ENCODE data around the gene SPATA4. TPM values are rescaled to one million over a fixed set of nuclear protein-coding genes. Genes with fewer than 3 reads are reported as not detected.

The SPATA4 gene
- total RNA-seq, 4 donors from 2014 or later: 0.21 to 0.44 TPM; not detected in 2

DNA sequence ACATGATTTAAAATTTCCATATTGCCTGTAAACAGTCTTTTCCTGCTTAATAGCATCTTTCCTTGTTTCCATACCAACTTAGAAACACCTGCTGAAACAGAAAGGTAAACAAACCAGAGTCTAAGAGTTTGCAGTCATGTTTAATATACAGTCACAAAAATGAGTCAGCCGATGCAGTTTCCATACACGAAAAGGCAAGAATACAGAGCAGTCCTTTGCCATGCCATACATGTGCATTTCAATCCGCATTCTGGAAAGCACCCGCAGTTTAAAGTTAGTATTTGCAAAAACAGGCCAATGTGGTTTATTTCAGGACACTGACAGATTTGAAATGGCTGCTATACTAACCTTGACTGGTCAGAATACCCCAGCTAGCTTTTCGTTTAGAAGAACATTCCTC is 41.6 kb upstream of the SPATA4 start:
- WGBS, 2 donors: 55 to 59% methylated on average over 5 of the region's 5 CpGs
- DNase-seq (ENCODE audit: low spot score in 2 of 2): no peak
- H3K27ac ChIP-seq: no peak overlapping the region
- no peaks in the 10 kb centered on the region for H3K9me3 ChIP-seq
- H3K4me1 ChIP-seq: peaks cover 0 to 5% (median 0%) of the 10 kb centered on the region in 4 donors
- H3K27me3 ChIP-seq: no peaks in the 10 kb centered on the region
- H3K36me3 ChIP-seq: no peaks in the 10 kb centered on the region
- no peak overlapping the region for H3K4me3 ChIP-seq
- no peak for TF ChIP-seq POLR2A (IDR thresholded peaks at IDR 0.05)
- TF ChIP-seq EP300 (IDR thresholded peaks at IDR 0.05): no peak
- TF ChIP-seq, protein P1, sequence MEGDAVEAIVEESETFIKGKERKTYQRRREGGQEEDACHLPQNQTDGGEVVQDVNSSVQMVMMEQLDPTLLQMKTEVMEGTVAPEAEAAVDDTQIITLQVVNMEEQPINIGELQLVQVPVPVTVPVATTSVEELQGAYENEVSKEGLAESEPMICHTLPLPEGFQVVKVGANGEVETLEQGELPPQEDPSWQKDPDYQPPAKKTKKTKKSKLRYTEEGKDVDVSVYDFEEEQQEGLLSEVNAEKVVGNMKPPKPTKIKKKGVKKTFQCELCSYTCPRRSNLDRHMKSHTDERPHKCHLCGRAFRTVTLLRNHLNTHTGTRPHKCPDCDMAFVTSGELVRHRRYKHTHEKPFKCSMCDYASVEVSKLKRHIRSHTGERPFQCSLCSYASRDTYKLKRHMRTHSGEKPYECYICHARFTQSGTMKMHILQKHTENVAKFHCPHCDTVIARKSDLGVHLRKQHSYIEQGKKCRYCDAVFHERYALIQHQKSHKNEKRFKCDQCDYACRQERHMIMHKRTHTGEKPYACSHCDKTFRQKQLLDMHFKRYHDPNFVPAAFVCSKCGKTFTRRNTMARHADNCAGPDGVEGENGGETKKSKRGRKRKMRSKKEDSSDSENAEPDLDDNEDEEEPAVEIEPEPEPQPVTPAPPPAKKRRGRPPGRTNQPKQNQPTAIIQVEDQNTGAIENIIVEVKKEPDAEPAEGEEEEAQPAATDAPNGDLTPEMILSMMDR (IDR thresholded peaks at IDR 0.05): no peak

DNA sequence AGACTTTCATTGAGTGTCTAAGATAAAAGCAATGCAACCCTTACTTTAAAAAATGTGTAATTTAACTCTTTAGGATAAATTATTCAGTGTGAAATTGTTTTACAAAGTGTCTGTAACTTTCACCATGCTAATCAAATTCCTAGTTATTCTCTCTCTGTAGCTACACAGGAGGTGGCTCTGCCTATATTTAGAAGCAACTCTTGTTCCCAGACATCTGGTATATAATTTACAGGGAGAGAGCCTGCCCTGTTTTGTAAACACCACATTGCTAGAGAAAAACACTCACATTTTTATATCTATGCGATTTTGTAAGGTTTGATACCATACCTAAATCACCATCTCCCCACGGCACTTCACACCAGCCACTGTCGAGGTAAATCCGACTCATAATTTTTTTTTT is 35.5 kb upstream of the SPATA4 start:
- no peak for DNase-seq (ENCODE audit: low spot score in 2 of 2)
- Histone ChIP-seq H3K4me1 (no peaks in the 10 kb centered on the region), H3K9me3 (no peaks in the 10 kb centered on the region), H3K4me3 (no peak overlapping the region), H3K27ac (no peak overlapping the region), H3K27me3 (no peaks in the 10 kb centered on the region), H3K36me3 (no peaks in the 10 kb centered on the region)
- 67 to 72% methylated on average over 4 of the region's 4 CpGs for WGBS, 2 donors
- TF ChIP-seq, protein P1 (IDR thresholded peaks at IDR 0.05): no peak
- TF ChIP-seq POLR2A (IDR thresholded peaks at IDR 0.05) (no peak), EP300 (IDR thresholded peaks at IDR 0.05) (no peak)

DNA sequence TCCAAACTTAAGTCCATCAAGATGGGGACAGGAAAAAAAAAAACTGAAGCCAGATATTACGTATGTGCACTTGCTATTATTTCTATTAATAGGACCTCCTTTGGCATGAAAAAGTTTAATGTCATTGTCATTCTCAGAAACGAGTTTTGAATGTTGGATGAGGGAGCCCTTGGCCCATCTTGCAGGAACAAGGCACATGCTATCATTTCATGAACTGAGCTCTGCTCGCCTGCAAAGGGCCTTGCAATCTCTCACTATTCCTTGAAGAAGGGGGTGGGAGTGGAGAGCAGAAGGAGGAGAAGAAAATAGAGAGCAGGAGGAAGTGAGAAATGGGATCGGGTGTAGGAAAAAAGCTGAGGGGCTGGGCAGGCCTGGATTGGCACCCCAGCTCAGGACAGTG is 34.3 kb upstream of the SPATA4 start:
- 53 to 65% methylated on average over 4 of the region's 4 CpGs for WGBS, 2 donors
- no peak overlapping the region for H3K4me3 ChIP-seq
- no peaks in the 10 kb centered on the region for H3K27me3 ChIP-seq
- TF ChIP-seq POLR2A (IDR thresholded peaks at IDR 0.05): no peak
- no peak for TF ChIP-seq EP300 (IDR thresholded peaks at IDR 0.05)
- TF ChIP-seq, protein P1 (IDR thresholded peaks at IDR 0.05): no peak
- no peaks in the 10 kb centered on the region for H3K36me3 ChIP-seq
- no peak overlapping the region for H3K27ac ChIP-seq
- no peak for DNase-seq (ENCODE audit: low spot score in 2 of 2)
- no peaks in the 10 kb centered on the region for H3K9me3 ChIP-seq
- H3K4me1 ChIP-seq: no peaks in the 10 kb centered on the region

DNA sequence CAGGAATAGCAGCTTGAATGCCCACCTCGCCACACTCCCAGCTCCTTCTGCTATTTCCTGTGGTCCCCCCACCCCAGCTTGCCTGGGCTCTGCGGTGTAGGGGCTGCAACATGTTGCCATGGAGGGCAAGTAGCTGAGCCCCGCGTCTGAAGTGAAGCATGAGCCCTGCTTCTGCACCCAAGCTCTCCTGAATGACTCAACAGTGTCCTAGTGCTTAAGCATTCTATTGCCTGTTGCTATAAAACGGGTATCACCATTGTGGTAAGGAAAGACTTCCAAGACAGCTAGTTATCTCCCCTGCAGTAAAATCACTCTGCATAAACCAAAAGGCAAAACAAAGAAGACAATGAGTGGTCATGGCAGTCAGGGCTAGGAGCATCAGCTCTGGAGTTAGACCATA is 31.4 kb upstream of the SPATA4 start:
- Histone ChIP-seq H3K27me3 (no peaks in the 10 kb centered on the region), H3K36me3 (no peaks in the 10 kb centered on the region), H3K27ac (no peak overlapping the region), H3K9me3 (no peaks in the 10 kb centered on the region), H3K4me3 (no peak overlapping the region), H3K4me1 (no peaks in the 10 kb centered on the region)
- no peak for DNase-seq (ENCODE audit: low spot score in 2 of 2)
- TF ChIP-seq EP300 (IDR thresholded peaks at IDR 0.05): no peak
- TF ChIP-seq, protein P1 (IDR thresholded peaks at IDR 0.05): no peak
- TF ChIP-seq POLR2A (IDR thresholded peaks at IDR 0.05): no peak
- 75 to 83% methylated on average over 5 of the region's 5 CpGs for WGBS, 2 donors

DNA sequence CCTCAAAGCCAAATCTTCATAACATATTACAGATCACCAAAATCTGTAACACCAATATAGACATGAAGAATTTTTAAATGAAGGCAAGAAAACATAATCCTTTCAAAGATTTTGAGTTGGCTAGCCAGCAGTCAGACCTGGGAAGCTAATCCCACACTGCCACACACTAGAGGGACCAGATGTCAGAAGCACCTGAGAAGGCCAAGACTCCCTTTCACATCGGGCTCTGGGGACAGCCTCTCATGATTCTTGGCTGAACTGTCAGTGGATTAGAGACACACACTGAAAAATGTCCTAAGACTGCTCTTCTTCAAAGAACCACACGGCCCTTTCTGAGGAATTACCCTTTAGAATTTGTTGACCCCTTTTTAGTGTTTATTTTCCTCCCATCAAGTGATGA is 28.2 kb upstream of the SPATA4 start:
- H3K9me3 ChIP-seq: no peaks in the 10 kb centered on the region
- H3K4me1 ChIP-seq: no peaks in the 10 kb centered on the region
- no peaks in the 10 kb centered on the region for H3K27me3 ChIP-seq
- no peak overlapping the region for H3K4me3 ChIP-seq
- WGBS, 2 donors: 73 to 84% methylated on average over 2 of the region's 2 CpGs
- H3K27ac ChIP-seq: no peak overlapping the region
- H3K36me3 ChIP-seq: no peaks in the 10 kb centered on the region
- DNase-seq (ENCODE audit: low spot score in 2 of 2): no peak
- TF ChIP-seq POLR2A (IDR thresholded peaks at IDR 0.05) (no peak), EP300 (IDR thresholded peaks at IDR 0.05) (no peak)
- TF ChIP-seq, protein P1 (IDR thresholded peaks at IDR 0.05): no peak

Measured in tibial nerve (tissue), 4 donors.